Retinal pigment epithelial cell (primary cell): ENCODE results near the gene GNS.
A peak's percentile ranks its signal among the peaks of the same experiment; 100 is the strongest.

ENCODE experiments used
- DNase-seq: peaks from one replicate; pipeline ENCODE4 v3.0.0-alpha.2; 2010; ENCODE audit warnings: low read depth
- H3K4me3 ChIP-seq: 2 replicates; pipeline ENCODE4 v1.5.1; 2011; ENCODE audit warnings: mild to moderate bottlenecking, low read length, control low read depth, moderate library complexity
- CTCF ChIP-seq: conservative IDR thresholded peaks from 2 replicates; pipeline ENCODE4 v1.5.1; 2011; ENCODE audit warnings: low read depth, low read length, control low read depth, inconsistent platforms

GNS gene

GRCh38 chr12:64685050-64685449 is 74.2 kb downstream of the GNS start:
- no peak for DNase-seq
- H3K4me3 ChIP-seq, result no peak overlapping the region
- no peak for TF ChIP-seq CTCF

- TF ChIP-seq CTCF, result no peak
- no peak overlapping the region for H3K4me3 ChIP-seq
- DNase-seq, result no peak
Observed at GRCh38 chr12:64683816-64684543, 75.2 kb downstream of the GNS start.

- H3K4me3 ChIP-seq, result no peak overlapping the region
- no peak for TF ChIP-seq CTCF
- peak; percentile 76 for DNase-seq
Observed at GRCh38 chr12:64682572-64683277, 76.5 kb downstream of the GNS start.

GRCh38 chr12:64681200-64682052 is 77.8 kb downstream of the GNS start:
- no peak for DNase-seq
- no peak overlapping the region for H3K4me3 ChIP-seq
- TF ChIP-seq CTCF, result no peak

- no peak for DNase-seq
- TF ChIP-seq CTCF, result no peak
- H3K4me3 ChIP-seq, result no peak overlapping the region
Observed at GRCh38 chr12:64680235-64680634, 79.0 kb downstream of the GNS start.

GRCh38 chr12:64679487-64680001 is 79.7 kb downstream of the GNS start:
- no peak overlapping the region for H3K4me3 ChIP-seq
- DNase-seq, result no peak
- no peak for TF ChIP-seq CTCF
